Neutrophil (primary cell): ENCODE measurements around the gene C1S.
"Not testable (repeated sequence)": the region's sequence is repeated elsewhere in the genome, so short reads cannot be mapped to it uniquely, and the experiment has no call there.

Experiments used
- H3K27ac ChIP-seq: fragments of 200-600 bp; sonication (generic); 2 replicates; pipeline ENCODE4 v1.5.1; 2016; ENCODE audit warnings: mild to moderate bottlenecking, moderate library complexity
- H3K27me3 ChIP-seq: fragments of 200-600 bp; sonication (generic); 2 replicates; pipeline ENCODE4 v1.6.0; 2016; ENCODE audit warnings: mild to moderate bottlenecking
- H3K36me3 ChIP-seq: fragments of 200-600 bp; sonication (generic); 2 replicates; pipeline ENCODE4 v1.5.1; 2017
- H3K4me1 ChIP-seq, 2 experiments: fragments of 200-600 bp in 1 of 2; sonication (generic) in 1 of 2; 1 replicate in 1 of 2; 2 replicates in 1 of 2; pipeline versions ENCODE4 v1.5.1 to v1.6.1; 2013 to 2016; ENCODE audit warnings: low read depth in 1 of 2, low read length in 1 of 2, mild to moderate bottlenecking in 1 of 2, moderate library complexity in 1 of 2; ENCODE audit not compliant: control insufficient read depth in 1 of 2, insufficient read depth in 1 of 2
- H3K4me3 ChIP-seq, 2 experiments: fragments of 200-600 bp in 1 of 2; sonication (generic) in 1 of 2; 1 replicate in 1 of 2; 2 replicates in 1 of 2; pipeline ENCODE4 v1.5.1; 2013 to 2016; ENCODE audit warnings: low read depth in 1 of 2, low read length in 1 of 2, mild to moderate bottlenecking in 1 of 2, moderate library complexity in 1 of 2
- H3K9me3 ChIP-seq: fragments of 200-600 bp; sonication (generic); 2 replicates; pipeline ENCODE4 v1.5.1; 2016
- TF ChIP-seq, protein P1 (sequence below): fragments of 200-600 bp; sonication (generic); IDR thresholded peaks from 2 replicates; pipeline ENCODE4 v1.5.1; 2016; ENCODE audit warnings: antibody characterized with exemption

Gene C1S

DNA sequence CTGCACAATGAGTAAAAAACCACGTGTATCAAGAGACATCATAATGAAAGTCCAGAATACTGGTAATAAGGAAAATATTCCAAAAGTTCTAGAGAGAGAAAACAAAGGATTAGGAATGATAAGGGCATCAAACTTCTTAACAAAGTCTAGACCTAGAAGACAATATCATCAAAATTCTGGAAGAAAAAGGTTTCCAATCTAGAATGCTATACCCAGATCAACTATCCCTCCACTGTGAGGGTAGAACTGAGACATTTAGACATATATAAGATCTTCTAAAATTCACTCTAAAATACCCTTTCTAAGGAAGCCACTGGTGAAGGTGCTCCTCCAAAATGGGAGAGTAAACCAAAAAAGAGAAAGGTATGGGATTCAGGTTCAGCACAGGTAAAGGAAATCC lies 45.6 kb downstream of the C1S start:
- peaks cover 38% of the 10 kb centered on the region for H3K36me3 ChIP-seq
- TF ChIP-seq, protein P1, sequence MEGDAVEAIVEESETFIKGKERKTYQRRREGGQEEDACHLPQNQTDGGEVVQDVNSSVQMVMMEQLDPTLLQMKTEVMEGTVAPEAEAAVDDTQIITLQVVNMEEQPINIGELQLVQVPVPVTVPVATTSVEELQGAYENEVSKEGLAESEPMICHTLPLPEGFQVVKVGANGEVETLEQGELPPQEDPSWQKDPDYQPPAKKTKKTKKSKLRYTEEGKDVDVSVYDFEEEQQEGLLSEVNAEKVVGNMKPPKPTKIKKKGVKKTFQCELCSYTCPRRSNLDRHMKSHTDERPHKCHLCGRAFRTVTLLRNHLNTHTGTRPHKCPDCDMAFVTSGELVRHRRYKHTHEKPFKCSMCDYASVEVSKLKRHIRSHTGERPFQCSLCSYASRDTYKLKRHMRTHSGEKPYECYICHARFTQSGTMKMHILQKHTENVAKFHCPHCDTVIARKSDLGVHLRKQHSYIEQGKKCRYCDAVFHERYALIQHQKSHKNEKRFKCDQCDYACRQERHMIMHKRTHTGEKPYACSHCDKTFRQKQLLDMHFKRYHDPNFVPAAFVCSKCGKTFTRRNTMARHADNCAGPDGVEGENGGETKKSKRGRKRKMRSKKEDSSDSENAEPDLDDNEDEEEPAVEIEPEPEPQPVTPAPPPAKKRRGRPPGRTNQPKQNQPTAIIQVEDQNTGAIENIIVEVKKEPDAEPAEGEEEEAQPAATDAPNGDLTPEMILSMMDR: no peak
- peaks cover 53 to 76% of the 10 kb centered on the region in 2 experiments for H3K4me1 ChIP-seq
- H3K9me3 ChIP-seq: no peaks in the 10 kb centered on the region
- H3K4me3 ChIP-seq: peak overlapping the region; percentile 94 to 99
- H3K27ac ChIP-seq: peak overlapping the region; percentile 97
- H3K27me3 ChIP-seq: no peaks in the 10 kb centered on the region

DNA sequence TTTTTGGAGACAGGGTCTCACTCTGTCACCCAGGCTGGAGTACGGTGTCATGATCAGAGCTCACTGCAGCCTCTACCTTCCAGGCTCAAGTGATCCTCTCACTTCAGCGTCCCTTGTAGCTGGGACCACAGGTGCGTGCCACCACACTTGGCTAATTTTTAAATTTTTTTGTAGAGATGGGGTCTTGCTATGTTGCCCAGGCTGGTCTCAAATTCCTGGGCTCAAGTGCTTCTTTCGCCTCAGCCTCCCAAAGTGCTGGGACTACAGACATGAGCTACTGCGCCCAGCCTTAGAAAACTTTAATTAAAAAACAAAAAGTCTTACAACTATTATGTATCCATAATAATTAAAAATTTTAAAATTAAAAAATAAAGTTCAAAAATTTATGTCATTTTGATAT lies 46.7 kb downstream of the C1S start:
- peak overlapping the region; percentile 94 to 99 for H3K4me3 ChIP-seq
- peaks cover 53 to 76% of the 10 kb centered on the region in 2 experiments for H3K4me1 ChIP-seq
- peak overlapping the region; percentile 97 for H3K27ac ChIP-seq
- H3K9me3 ChIP-seq, H3K27me3 ChIP-seq: not testable (repeated sequence)
- peaks cover 27% of the 10 kb centered on the region for H3K36me3 ChIP-seq

DNA sequence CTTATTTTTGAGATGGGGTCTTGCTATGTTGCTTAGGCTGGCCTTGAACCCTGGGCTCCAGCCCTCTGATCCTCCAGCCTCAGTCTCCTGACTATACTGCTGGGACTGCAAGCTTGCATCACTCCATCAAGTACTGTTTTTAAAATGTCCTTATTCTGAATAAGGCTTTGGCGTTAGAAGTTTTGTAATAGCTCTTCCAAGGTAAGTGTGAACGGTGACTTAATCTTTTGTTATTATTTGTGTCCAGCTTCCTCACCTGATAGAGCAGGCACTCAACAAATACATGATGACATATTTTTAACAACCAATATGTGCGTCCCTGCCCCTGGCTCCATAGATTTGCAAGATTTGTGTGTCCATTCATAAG lies 47.1 kb downstream of the C1S start:
- Histone ChIP-seq H3K36me3 (peaks cover 23% of the 10 kb centered on the region), H3K27ac (peak overlapping the region; percentile 97), H3K4me1 (peaks cover 55 to 74% of the 10 kb centered on the region in 2 experiments), H3K9me3 (no peaks in the 10 kb centered on the region), H3K4me3 (peak overlapping the region; percentile 94 to 99), H3K27me3 (no peaks in the 10 kb centered on the region)
- TF ChIP-seq, protein P1: no peak

DNA sequence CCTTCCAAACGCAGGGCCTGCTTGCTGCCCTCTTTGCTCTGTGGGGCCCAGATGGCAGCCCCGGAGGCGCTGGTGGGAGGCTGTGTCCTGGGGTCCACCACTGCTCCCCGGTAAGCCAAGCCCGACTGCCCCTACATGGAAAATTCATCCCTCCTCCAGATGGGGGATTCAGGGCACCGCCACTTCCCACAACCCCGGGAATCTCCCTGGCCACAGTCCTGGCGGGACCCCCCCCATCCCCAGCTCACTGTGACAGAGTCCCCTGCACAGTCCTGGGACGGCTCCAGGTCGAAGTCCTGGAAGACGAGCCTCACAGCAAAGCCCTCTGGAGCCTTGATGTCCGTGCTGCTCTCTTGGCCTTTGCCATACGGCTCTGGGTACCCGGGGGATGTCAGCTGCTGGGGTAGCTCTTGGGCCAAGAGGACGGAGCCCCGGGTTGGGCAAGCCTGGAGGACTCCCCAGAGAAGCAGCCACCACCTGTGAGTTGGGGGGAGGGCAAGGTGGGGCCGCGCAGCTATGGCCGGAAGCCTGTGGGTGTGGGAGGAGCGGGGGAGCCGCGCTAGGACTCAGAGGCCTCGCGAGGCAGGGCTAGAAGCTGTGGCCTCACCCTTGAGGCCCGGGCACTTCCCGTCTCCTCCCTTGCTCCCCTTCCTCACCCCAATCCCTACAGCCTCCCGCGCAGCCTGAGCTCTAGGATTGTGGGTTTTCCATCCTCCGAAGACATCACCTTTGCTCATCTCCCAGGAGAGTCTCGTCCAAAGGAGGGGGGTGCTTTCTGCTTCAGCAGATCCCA lies 47.7 kb downstream of the C1S start:
- Histone ChIP-seq H3K4me3 (peak overlapping the region; percentile 94 to 99), H3K27me3 (no peaks in the 10 kb centered on the region), H3K9me3 (no peaks in the 10 kb centered on the region), H3K36me3 (peaks cover 18% of the 10 kb centered on the region), H3K27ac (peak overlapping the region; percentile 97), H3K4me1 (peaks cover 56 to 74% of the 10 kb centered on the region in 2 experiments)
- TF ChIP-seq, protein P1: no peak

DNA sequence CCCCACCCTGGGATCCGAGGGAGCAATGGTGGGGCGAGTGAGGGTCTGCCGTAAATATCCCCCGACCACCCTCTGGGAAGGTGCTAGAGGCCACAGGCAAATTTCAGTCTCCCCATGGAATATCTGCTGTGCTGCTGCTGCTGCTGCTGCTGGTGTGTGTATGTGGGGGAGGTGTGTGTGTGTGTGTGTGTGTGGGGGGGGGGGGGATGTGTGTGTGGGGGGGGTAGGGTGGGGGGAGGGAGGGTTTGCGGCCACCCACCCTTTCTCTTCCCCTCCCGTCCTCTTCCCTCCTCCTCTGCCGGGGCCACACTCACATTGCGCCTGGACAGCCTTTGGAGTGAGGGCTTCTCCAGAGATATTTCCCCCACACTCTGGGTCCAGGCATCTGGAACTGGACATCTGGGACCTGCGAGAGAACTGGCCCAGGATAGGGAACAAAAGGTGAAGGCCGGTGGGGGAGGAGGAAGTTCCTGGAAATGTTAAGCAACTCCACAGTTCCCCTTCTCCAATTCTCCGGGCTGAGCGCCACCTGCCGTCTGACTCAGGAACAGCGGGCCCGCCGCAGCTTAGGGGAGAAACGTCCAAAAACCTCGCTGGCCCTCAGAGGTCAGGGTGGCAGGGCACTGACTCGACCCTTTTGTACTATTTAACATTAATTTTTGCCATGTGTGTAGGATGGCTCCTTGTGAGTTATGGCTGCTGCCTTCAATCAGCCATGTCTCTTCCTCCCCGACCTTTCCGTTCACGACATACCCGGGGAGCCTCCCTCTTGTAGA lies 48.5 kb downstream of the C1S start, which contains the start of gene C1RL:
Gene C1RL, minus strand, starts transcription at position 419 of the 776 bp plus-strand sequence. Its CDS starts 34 bp downstream, at position 385.
- TF ChIP-seq, protein P1: peak; percentile 99
- H3K9me3 ChIP-seq: no peaks in the 10 kb centered on the region
- H3K4me1 ChIP-seq: peaks cover 52 to 70% of the 10 kb centered on the region in 2 experiments
- peaks cover 11% of the 10 kb centered on the region for H3K36me3 ChIP-seq
- no peaks in the 10 kb centered on the region for H3K27me3 ChIP-seq
- H3K27ac ChIP-seq: peak within 1 kb of the TSS; percentile 97
- H3K4me3 ChIP-seq: peak within 1 kb of the TSS; percentile 94 to 99

DNA sequence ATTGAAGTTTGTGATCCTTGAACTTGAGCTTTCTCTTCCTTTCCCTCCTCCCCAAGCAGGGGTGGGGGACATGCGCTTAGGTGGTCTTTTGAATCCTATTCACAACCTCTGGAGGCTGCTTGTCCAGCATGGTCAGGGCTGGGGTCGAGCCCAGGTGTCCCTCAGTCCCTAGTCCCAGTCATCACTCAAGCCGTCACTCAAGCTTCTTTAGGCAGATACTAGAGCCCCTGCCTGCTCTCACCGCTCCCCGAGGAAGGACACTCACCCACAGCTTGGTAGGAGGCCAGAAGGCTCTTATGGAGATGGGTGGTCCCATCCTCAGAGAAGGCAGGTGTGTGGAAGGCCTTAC lies 49.0 kb downstream of the C1S start:
- TF ChIP-seq, protein P1: no peak
- peak overlapping the region; percentile 94 to 99 for H3K4me3 ChIP-seq
- no peaks in the 10 kb centered on the region for H3K27me3 ChIP-seq
- H3K9me3 ChIP-seq: no peaks in the 10 kb centered on the region
- H3K36me3 ChIP-seq: peaks cover 11% of the 10 kb centered on the region
- H3K27ac ChIP-seq: peak overlapping the region; percentile 97
- peaks cover 51 to 67% of the 10 kb centered on the region in 2 experiments for H3K4me1 ChIP-seq
